Epithelial cell of proximal tubule (primary cell): Measurements from ENCODE around the gene GORASP1. TPM values are rescaled to one million over a fixed set of nuclear protein-coding genes. Genes with fewer than 3 reads are reported as not detected.
A peak's percentile ranks its signal among the peaks of the same experiment; 100 is the strongest.

Source experiments
- DNase-seq: peaks from one replicate; pipeline ENCODE4 v3.0.0-alpha.2; 2011; ENCODE audit warnings: low read depth
- H3K4me3 ChIP-seq: 2 replicates; pipeline ENCODE4 v1.5.1; 2011; ENCODE audit warnings: low read depth, mild to moderate bottlenecking, low read length
- total RNA-seq: library from RNA; depleted of rRNA; stranded (reverse); fragments of >200 nt; gene quantifications from 2 replicates; pipeline ENCODE4 v1.2.3, GENCODE V29; 2015
- TF ChIP-seq, protein P1 (sequence below): conservative IDR thresholded peaks from 2 replicates; pipeline ENCODE4 v1.5.1; 2012; ENCODE audit warnings: low read depth, mild to moderate bottlenecking, low read length

GORASP1 gene
- total RNA-seq, 1 donor from 2014 or later: 17.6 TPM

DNA sequence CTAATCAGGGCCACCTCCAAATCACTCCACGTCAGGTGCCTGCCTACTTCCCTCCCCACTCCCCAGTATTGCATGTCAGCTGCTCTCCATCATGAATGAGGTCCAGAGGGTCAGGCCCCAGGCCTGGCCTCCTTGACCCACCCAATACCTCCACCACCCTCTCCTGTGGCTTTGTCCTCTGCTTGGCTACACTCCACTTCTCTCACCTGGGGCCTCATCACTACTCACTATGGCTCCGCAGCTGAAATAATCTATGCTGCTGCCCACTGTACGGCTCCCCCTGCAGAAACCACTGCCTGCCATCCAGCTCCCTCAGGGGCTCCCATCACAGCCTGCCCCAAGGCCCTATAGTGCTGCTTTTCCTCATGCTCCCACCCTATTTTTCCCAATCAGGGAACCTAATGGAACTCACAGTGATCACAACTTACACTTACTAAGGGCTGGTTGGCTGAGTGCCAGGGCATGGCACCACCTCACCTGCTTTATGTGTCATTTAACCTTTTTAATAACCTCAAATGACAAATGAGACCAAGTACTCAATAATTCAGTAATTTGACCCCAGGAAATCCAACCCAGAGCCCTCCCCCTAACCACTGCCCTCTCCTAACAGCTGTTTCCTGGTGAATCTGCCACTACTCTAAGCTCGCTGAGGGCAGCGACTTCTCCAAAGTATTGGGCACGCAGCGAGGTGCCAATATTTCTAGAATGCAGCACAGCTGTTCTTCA, 2.3 kb downstream of the GORASP1 start:
- DNase-seq: no peak
- H3K4me3 ChIP-seq: no peak overlapping the region
- TF ChIP-seq, protein P1, sequence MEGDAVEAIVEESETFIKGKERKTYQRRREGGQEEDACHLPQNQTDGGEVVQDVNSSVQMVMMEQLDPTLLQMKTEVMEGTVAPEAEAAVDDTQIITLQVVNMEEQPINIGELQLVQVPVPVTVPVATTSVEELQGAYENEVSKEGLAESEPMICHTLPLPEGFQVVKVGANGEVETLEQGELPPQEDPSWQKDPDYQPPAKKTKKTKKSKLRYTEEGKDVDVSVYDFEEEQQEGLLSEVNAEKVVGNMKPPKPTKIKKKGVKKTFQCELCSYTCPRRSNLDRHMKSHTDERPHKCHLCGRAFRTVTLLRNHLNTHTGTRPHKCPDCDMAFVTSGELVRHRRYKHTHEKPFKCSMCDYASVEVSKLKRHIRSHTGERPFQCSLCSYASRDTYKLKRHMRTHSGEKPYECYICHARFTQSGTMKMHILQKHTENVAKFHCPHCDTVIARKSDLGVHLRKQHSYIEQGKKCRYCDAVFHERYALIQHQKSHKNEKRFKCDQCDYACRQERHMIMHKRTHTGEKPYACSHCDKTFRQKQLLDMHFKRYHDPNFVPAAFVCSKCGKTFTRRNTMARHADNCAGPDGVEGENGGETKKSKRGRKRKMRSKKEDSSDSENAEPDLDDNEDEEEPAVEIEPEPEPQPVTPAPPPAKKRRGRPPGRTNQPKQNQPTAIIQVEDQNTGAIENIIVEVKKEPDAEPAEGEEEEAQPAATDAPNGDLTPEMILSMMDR: no peak

DNA sequence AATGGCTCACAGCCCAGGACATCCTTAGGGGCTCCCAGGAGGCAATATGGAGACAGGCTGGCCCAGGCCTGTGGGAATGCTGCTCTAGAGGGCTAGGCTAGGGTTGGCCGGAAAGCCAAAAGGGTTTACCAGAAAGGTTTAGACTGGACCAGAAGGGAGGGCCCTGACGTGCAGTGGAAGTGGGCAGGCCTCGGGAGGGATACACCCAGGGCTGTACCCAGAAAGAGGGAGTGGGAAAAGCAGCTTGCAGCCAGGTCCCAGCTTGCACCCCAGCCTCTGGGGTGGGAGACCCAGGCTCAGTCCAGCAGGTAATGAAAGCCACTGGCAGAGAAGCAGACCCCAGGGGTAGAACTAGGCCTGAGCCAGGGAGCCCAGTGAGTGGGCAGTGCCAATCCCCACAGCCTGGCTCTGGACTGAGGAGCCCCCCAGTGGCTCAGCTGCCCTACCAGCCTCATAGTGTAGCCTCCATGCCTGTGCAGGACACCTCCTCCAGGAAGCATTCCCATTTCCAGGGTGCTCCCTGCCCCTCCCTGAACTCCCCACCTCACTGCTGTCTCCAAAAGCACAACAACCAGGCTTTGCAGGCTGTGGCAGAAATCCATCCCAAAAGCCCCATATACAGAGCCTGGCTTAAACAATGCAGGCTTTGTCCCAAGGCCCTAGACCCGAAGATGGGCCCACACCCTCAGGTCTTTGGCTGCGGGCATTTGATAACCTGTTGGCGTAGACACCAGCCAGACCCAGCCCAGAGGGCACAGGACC, 3.5 kb downstream of the GORASP1 start:
- TF ChIP-seq, protein P1: no peak
- H3K4me3 ChIP-seq: no peak overlapping the region
- no peak for DNase-seq

DNA sequence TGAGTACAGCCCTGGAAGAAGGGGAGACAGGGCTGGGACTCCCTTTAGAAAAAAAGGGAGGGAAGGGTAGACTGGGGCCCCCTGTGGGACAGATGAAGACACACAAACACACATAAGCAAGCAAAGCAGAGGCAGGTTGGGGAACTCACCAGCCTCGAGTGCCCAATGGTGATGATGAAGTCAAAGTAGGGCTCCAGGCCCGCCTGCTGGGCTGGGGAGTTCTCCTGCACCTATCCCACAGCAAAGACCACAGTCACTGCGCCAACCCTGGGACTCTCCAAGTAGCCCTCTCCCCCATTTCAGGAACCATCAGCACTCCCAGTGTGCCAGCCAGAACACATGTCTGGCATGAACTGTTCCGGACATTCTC, 4.1 kb downstream of the GORASP1 start:
- TF ChIP-seq, protein P1: peak; percentile 5
- no peak overlapping the region for H3K4me3 ChIP-seq
- no peak for DNase-seq

DNA sequence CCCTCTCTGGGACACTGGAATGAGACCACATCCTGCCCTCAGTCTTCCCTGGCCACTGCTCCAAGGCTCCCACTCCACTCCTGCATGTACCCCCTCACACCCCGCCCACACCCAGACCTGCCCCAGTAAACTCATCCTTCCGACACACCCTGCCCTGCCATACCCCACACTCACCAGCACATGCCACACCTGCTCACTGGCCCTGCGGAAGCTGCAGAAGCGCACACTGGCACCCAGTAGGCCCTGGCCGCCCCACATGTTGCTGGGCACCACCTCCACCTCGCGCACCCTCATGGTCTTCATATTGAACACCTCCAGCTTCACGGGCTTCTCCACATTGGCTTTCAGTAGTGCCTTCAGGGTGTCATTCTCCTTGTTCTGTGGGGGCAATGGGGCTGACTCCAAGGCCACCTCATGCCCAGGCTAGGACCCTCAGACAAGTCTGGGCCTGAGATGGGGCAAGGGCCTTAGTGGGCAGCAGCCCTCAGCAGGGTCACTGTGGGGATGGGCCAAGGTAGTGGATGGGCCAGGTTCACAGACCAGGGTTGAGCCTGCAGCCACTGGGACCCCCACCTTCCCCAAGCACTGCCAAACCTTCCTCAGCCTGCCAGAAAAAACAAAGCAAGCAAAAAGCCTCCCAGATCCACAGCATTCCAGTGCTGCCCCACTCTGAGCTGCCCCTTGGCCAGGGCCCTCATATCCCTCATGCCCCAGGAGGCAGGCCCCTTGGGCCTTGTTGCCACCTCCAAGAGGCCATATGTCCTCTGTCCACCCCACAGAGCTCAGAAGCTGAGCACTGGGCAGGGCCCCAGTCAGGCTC, 4.7 kb downstream of the GORASP1 start:
- no peak overlapping the region for H3K4me3 ChIP-seq
- DNase-seq: no peak
- TF ChIP-seq, protein P1: no peak

DNA sequence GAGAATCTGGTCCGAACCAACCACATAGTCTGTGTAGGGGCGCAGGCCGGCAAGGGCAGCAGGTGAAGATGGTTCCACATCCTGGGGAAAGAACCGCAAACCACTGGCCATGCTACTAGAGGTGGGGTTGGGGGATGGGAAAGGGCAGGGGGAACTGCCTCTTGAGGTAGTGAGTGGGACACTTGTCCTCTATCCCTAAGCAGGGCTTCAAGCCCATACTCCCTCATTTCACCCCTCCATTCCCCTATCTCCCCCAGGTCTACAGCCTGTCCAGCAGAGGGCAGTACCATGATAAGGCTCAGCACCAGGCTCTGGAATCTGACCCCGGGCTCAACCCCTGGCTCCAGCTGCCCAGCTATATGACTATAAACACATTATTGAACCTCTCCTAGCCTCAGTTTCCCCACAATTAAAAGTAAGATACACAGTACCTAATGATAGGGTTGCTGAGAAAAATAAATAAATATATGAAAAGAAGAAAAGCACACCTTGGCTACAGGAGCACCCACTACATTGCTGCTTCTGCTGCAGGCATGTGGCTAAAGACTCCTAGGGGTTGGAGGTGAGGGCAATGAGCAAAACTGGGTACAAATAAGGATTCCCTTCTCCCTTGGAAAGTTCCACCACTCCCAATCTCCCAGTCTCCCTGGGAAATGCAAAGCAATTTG, 6.3 kb downstream of the GORASP1 start:
- TF ChIP-seq, protein P1: peak; percentile 90

DNA sequence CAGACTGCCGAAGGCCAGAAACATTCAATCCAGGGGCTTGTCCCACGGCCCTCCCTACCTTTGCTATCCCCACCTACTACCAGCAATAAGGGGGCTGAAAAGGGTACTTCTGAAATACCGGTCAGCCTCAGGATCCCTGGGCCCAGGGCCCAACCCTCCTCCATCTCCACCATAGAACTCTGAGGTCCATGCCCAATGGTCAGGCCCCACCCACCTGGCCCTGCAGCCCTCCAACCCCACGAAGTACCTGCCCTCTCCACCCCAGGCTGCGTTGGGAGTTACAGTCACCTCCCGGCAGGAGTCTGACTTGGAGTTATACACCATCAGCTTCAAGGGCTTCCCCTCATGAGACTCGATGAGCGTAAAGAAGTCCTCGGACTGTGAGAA, 6.9 kb downstream of the GORASP1 start:
- no peak for DNase-seq
- TF ChIP-seq, protein P1: no peak
- H3K4me3 ChIP-seq: no peak overlapping the region

More for the DNA sequence above, 6.3 kb downstream of the GORASP1 start:
- no peak for DNase-seq
- no peak overlapping the region for H3K4me3 ChIP-seq
